Thyroid gland (tissue), 4 donors: Measurements from ENCODE around the gene ERCC3.

ENCODE experiments used
- POLR2A ChIP-seq, 2 donors: fragments of 450-650 bp; IDR thresholded peaks; one replicate each; pipeline ENCODE4 v1.6.1; 2017; ENCODE audit warnings: antibody characterized with exemption in 2 of 2, mild to moderate bottlenecking in 2 of 2, moderate library complexity in 1 of 2
- TF ChIP-seq, protein P1 (sequence below), 6 experiments: fragments of 200-600 bp in 3 of 6; fragments of 450-650 bp in 3 of 6; sonication (generic) in 3 of 6; IDR thresholded peaks; one replicate each; pipeline ENCODE4 v1.5.1; 2016 to 2019; ENCODE audit warnings: antibody characterized with exemption in 6 of 6, mild to moderate bottlenecking in 2 of 6, inconsistent platforms in 1 of 6, moderate library complexity in 1 of 6

DNA sequence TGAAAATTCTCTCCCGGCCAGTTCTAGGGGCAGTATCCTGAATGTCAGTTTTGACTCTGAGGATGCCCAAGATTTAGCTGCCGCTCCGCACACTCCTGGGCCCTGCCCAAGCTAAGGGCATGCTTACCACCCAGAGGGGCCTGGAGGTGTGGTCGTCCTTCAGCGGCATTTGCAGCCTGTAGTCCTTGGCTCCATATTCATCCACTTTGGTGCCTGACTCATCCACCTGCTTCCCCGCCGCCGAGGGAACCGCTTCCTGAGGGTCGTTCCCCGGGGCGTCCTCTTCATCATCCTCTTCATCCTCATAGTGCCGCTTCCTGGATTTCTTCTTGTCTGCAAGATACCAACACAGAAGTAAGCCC lies 577 bp downstream of the ERCC3 start:
- no peak for TF ChIP-seq POLR2A (IDR thresholded peaks at IDR 0.05)
- TF ChIP-seq, protein P1, sequence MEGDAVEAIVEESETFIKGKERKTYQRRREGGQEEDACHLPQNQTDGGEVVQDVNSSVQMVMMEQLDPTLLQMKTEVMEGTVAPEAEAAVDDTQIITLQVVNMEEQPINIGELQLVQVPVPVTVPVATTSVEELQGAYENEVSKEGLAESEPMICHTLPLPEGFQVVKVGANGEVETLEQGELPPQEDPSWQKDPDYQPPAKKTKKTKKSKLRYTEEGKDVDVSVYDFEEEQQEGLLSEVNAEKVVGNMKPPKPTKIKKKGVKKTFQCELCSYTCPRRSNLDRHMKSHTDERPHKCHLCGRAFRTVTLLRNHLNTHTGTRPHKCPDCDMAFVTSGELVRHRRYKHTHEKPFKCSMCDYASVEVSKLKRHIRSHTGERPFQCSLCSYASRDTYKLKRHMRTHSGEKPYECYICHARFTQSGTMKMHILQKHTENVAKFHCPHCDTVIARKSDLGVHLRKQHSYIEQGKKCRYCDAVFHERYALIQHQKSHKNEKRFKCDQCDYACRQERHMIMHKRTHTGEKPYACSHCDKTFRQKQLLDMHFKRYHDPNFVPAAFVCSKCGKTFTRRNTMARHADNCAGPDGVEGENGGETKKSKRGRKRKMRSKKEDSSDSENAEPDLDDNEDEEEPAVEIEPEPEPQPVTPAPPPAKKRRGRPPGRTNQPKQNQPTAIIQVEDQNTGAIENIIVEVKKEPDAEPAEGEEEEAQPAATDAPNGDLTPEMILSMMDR (IDR thresholded peaks at IDR 0.05) = no peak
